ENCODE results near the gene C16orf89. TPM values are rescaled to one million over a fixed set of nuclear protein-coding genes. Genes with fewer than 3 reads are reported as not detected.

The C16orf89 gene
- total RNA-seq, 1 experiment from 2014 or later = not detected

- intact Hi-C loops (cut with micrococcal nuclease; ENCODE audit: unreplicated experiment) = no loop called here
- TF ChIP-seq EZH2 (IDR thresholded peaks at IDR 0.05; ENCODE audit: borderline replicate concordance, low read depth, low read length, poor library complexity, severe bottlenecking) (no peak), CTCF (conservative IDR thresholded peaks at IDR 0.05; ENCODE audit: low read depth, low read length) (no peak)
- Histone ChIP-seq H3K27ac (ENCODE audit: low read depth, low read length, poor library complexity, severe bottlenecking) (no peak overlapping the region), H3K9me3 (ENCODE audit: low read depth, low read length, poor library complexity, severe bottlenecking) (no peaks in the 10 kb centered on the region), H3K4me1 (ENCODE audit: insufficient read depth, low read length, poor library complexity, severe bottlenecking) (no peaks in the 10 kb centered on the region), H3K36me3 (ENCODE audit: insufficient read depth, low read length, poor library complexity, severe bottlenecking) (no peaks in the 10 kb centered on the region), H3K4me3 (ENCODE audit: low read depth, low read length, poor library complexity, severe bottlenecking) (no peak overlapping the region), H3K27me3 (replicated peaks; ENCODE audit: insufficient read depth, low read depth, low read length, poor library complexity) (no peaks in the 10 kb centered on the region)
- BruUV-seq (replicated peaks) = no TSS peak
- peak; percentile 39 for DNase-seq (ENCODE audit: low spot score)
- ChIA-PET POLR2A (ENCODE audit: low non-redundant PET) (no interaction called here), CTCF (no interaction called here)
Measured at GRCh38 chr16:5024632-5025031, 41.1 kb downstream of the C16orf89 start.

- DNase-seq (ENCODE audit: low spot score) = no peak
- intact Hi-C loops (cut with micrococcal nuclease; ENCODE audit: unreplicated experiment) = no loop called here
- no peak overlapping the region for H3K4me3 ChIP-seq (ENCODE audit: low read depth, low read length, poor library complexity, severe bottlenecking)
- H3K27ac ChIP-seq (ENCODE audit: low read depth, low read length, poor library complexity, severe bottlenecking) = no peak overlapping the region
- no peaks in the 10 kb centered on the region for H3K4me1 ChIP-seq (ENCODE audit: insufficient read depth, low read length, poor library complexity, severe bottlenecking)
- H3K27me3 ChIP-seq (replicated peaks; ENCODE audit: insufficient read depth, low read depth, low read length, poor library complexity) = no peaks in the 10 kb centered on the region
- POLR2A ChIA-PET (ENCODE audit: low non-redundant PET) = no interaction called here
- CTCF ChIA-PET = no interaction called here
- no TSS peak for BruUV-seq (replicated peaks)
- TF ChIP-seq CTCF (conservative IDR thresholded peaks at IDR 0.05; ENCODE audit: low read depth, low read length) (no peak), EZH2 (IDR thresholded peaks at IDR 0.05; ENCODE audit: borderline replicate concordance, low read depth, low read length, poor library complexity, severe bottlenecking) (no peak)
- no peaks in the 10 kb centered on the region for H3K36me3 ChIP-seq (ENCODE audit: insufficient read depth, low read length, poor library complexity, severe bottlenecking)
- no peaks in the 10 kb centered on the region for H3K9me3 ChIP-seq (ENCODE audit: low read depth, low read length, poor library complexity, severe bottlenecking)
Measured at GRCh38 chr16:5022521-5022920, 43.2 kb downstream of the C16orf89 start.

GRCh38 chr16:5020551-5020950 lies 45.2 kb downstream of the C16orf89 start:
- POLR2A ChIA-PET (ENCODE audit: low non-redundant PET) = no interaction called here
- Histone ChIP-seq H3K27ac (ENCODE audit: low read depth, low read length, poor library complexity, severe bottlenecking) (no peak overlapping the region), H3K36me3 (ENCODE audit: insufficient read depth, low read length, poor library complexity, severe bottlenecking) (no peaks in the 10 kb centered on the region), H3K4me1 (ENCODE audit: insufficient read depth, low read length, poor library complexity, severe bottlenecking) (no peaks in the 10 kb centered on the region), H3K4me3 (ENCODE audit: low read depth, low read length, poor library complexity, severe bottlenecking) (no peak overlapping the region), H3K9me3 (ENCODE audit: low read depth, low read length, poor library complexity, severe bottlenecking) (no peaks in the 10 kb centered on the region), H3K27me3 (replicated peaks; ENCODE audit: insufficient read depth, low read depth, low read length, poor library complexity) (no peaks in the 10 kb centered on the region)
- CTCF ChIA-PET = no interaction called here
- DNase-seq (ENCODE audit: low spot score) = no peak
- TF ChIP-seq EZH2 (IDR thresholded peaks at IDR 0.05; ENCODE audit: borderline replicate concordance, low read depth, low read length, poor library complexity, severe bottlenecking) (no peak), CTCF (conservative IDR thresholded peaks at IDR 0.05; ENCODE audit: low read depth, low read length) (no peak)
- BruUV-seq (replicated peaks) = no TSS peak
- intact Hi-C loops (cut with micrococcal nuclease; ENCODE audit: unreplicated experiment) = no loop called here

All from A673 (cell line).